Measurements from ENCODE around the gene TTLL9. TPM values are rescaled to one million over a fixed set of nuclear protein-coding genes. Genes with fewer than 3 reads are reported as not detected.

The TTLL9 gene
- total RNA-seq, 1 donor from 2014 or later = 3.4 TPM

- Mint-ChIP-seq H3K9me3 (no peaks in the 10 kb centered on the region), H3K4me1 (ENCODE audit: unreplicated experiment) (peaks cover 5% of the 10 kb centered on the region), H3K36me3 (no peaks in the 10 kb centered on the region), H3K27ac (no peak overlapping the region), H3K27me3 (peaks cover 83% of the 10 kb centered on the region), H3K4me3 (no peak overlapping the region)
- TF ChIP-seq CTCF (conservative IDR thresholded peaks at IDR 0.05) = no peak
- no peak for DNase-seq (ENCODE audit: extremely low spot score, unreplicated experiment)
Observed at GRCh38 chr20:31962761-31963160, 92.3 kb downstream of the TTLL9 start.

- Mint-ChIP-seq H3K4me1 (ENCODE audit: unreplicated experiment) (peaks cover 9% of the 10 kb centered on the region), H3K27ac (no peak overlapping the region), H3K36me3 (no peaks in the 10 kb centered on the region), H3K4me3 (no peak overlapping the region), H3K27me3 (peaks cover 83% of the 10 kb centered on the region), H3K9me3 (no peaks in the 10 kb centered on the region)
- no peak for TF ChIP-seq CTCF (conservative IDR thresholded peaks at IDR 0.05)
- DNase-seq (ENCODE audit: extremely low spot score, unreplicated experiment) = no peak
Observed at GRCh38 chr20:31963889-31964288, 93.5 kb downstream of the TTLL9 start.

DNA sequence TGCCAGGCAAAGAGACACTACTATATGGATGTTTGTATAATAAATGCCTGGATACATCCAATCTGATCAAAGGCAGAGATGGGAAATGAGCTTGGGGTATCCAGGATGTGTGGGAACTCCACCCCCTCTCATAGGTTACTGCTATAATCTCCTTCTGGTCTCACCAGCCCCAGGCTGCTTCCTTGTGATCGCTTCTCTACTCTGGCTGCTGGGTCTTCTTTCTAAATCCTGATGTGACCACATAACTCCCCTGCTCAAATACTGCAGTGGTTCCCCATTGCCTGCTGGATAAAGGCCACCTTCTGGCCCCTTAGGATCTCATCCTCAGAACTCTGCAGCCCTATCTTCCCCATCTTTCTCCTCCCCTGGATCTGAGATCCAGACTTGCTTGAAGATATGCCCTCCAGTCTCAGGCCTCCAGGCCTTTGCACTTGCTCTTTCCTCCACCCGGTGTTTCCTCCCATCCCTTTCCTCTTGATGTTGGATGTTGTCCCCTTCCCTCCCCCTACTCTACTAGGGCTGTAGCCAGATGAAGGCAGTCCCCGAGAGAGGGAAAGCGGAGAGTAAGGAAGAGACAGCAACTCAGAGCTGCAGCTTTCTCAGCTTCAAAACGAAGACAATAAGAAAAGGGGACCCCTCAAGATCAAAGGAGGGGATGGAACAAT lies 96.7 kb downstream of the TTLL9 start:
- H3K36me3 Mint-ChIP-seq = no peaks in the 10 kb centered on the region
- TF ChIP-seq CTCF (conservative IDR thresholded peaks at IDR 0.05) = no peak
- no peaks in the 10 kb centered on the region for H3K9me3 Mint-ChIP-seq
- H3K27me3 Mint-ChIP-seq = peaks cover 90% of the 10 kb centered on the region
- H3K4me1 Mint-ChIP-seq (ENCODE audit: unreplicated experiment) = peaks cover 9% of the 10 kb centered on the region
- H3K27ac Mint-ChIP-seq = no peak overlapping the region
- DNase-seq (ENCODE audit: extremely low spot score, unreplicated experiment) = no peak
- peak overlapping the region; percentile 78 for H3K4me3 Mint-ChIP-seq

GRCh38 chr20:31967830-31968249 lies 97.4 kb downstream of the TTLL9 start, which contains the start of gene XKR7:
Gene XKR7 (plus strand): TSS chr20:31968151. CDS start chr20:31968176, 25 bp downstream.
- Mint-ChIP-seq H3K27ac (no peak within 1 kb of the TSS), H3K27me3 (peaks cover 92% of the 10 kb centered on the region), H3K4me3 (peak within 1 kb of the TSS; percentile 90), H3K4me1 (ENCODE audit: unreplicated experiment) (peaks cover 9% of the 10 kb centered on the region), H3K9me3 (no peaks in the 10 kb centered on the region), H3K36me3 (no peaks in the 10 kb centered on the region)
- no peak for DNase-seq (ENCODE audit: extremely low spot score, unreplicated experiment)
- no peak for TF ChIP-seq CTCF (conservative IDR thresholded peaks at IDR 0.05)

GRCh38 chr20:31968291-31969126 lies 98.1 kb downstream of the TTLL9 start:
- H3K27me3 Mint-ChIP-seq = peaks cover 93% of the 10 kb centered on the region
- TF ChIP-seq CTCF (conservative IDR thresholded peaks at IDR 0.05) = no peak
- peak overlapping the region; percentile 90 for H3K4me3 Mint-ChIP-seq
- H3K4me1 Mint-ChIP-seq (ENCODE audit: unreplicated experiment) = peaks cover 9% of the 10 kb centered on the region
- H3K36me3 Mint-ChIP-seq = no peaks in the 10 kb centered on the region
- peak; percentile 99 for DNase-seq (ENCODE audit: extremely low spot score, unreplicated experiment)
- H3K9me3 Mint-ChIP-seq = no peaks in the 10 kb centered on the region
- no peak overlapping the region for H3K27ac Mint-ChIP-seq
